K562 (cell line): ENCODE measurements around the gene SLC12A1. TPM values are rescaled to one million over a fixed set of nuclear protein-coding genes. Genes with fewer than 3 reads are reported as not detected.

Experiments used
- MEF2D ChIP-seq: conservative IDR thresholded peaks from 2 replicates; pipeline ENCODE4 v1.6.1; 2016; ENCODE audit warnings: low read depth, missing genetic modification characterization, missing compliant biosample characterization
- NR3C1 ChIP-seq: sonication (generic); formaldehyde crosslinking; IDR thresholded peaks from 2 replicates; pipeline ENCODE4 v1.8.1; 2022; ENCODE audit warnings: missing genetic modification reagents
- POLR2A ChIP-seq: fragments of 450-650 bp; conservative IDR thresholded peaks from 2 replicates; pipeline ENCODE4 v1.6.1; 2016
- ZC3H8 ChIP-seq: fragments of 450-650 bp; IDR thresholded peaks from 2 replicates; pipeline ENCODE4 v1.6.1; 2017
- ZNF23 ChIP-seq: fragments of 250-450 bp; sonication (Bioruptor Pico); IDR thresholded peaks from 2 replicates; pipeline ENCODE4 v1.4.0; 2020; ENCODE audit warnings: mild to moderate bottlenecking
- ZNF316 ChIP-seq: fragments of 450-650 bp; IDR thresholded peaks from 2 replicates; pipeline ENCODE4 v1.6.1; 2016
- ZNF354B ChIP-seq: fragments of 250-450 bp; sonication (Bioruptor Pico); IDR thresholded peaks from 2 replicates; pipeline ENCODE4 v1.4.0; 2020
- ZNF57 ChIP-seq: fragments of 450-650 bp; formaldehyde crosslinking; IDR thresholded peaks from 2 replicates; pipeline ENCODE4 v1.4.0; 2020; ENCODE audit warnings: mild to moderate bottlenecking, moderate library complexity
- ZNF583 ChIP-seq: fragments of 250-450 bp; sonication (Bioruptor Pico); IDR thresholded peaks from 2 replicates; pipeline ENCODE4 v1.4.0; 2020
- polyA plus RNA-seq, 8 experiments: library from polyadenylated mRNA; depleted of rRNA in 4 of 8; stranded (reverse) in 5 of 8; unstranded in 3 of 8; fragments of >200 nt; fragmentation: Nextera tagmentation in 2 of 8; fragmentation: Illumina TruSeq in 1 of 8; extraction: Ambion mirVana in 2 of 8; extraction: Trizol in 1 of 8; gene quantifications; 2 replicates each; pipeline versions ENCODE4 v1.2.1 to v1.2.3, GENCODE V29; 2011 to 2014; ENCODE audit warnings: inconsistent platforms in 1 of 8, missing spikeins in 1 of 8
- total RNA-seq, 7 experiments: library from RNA; depleted of rRNA in 6 of 7; stranded (reverse); fragments of >200 nt in 6 of 7; fragmentation: Illumina TruSeq in 2 of 7; extraction: Trizol in 2 of 7; gene quantifications; 2 replicates each; pipeline versions ENCODE4 v1.2.1 to v1.2.3, GENCODE V29; 2011 to 2021; ENCODE audit warnings: low replicate concordance in 1 of 7
- TF ChIP-seq, protein P1 (sequence below): fragments of 450-650 bp; IDR thresholded peaks from 2 replicates; pipeline ENCODE4 v1.6.1; 2016; ENCODE audit warnings: missing biosample characterization, missing genetic modification characterization
- TF ChIP-seq, protein P2 (sequence below): fragments of 450-650 bp; IDR thresholded peaks from 2 replicates; pipeline ENCODE4 v1.6.1; 2016; ENCODE audit warnings: borderline replicate concordance
- TF ChIP-seq, protein P3 (sequence below): fragments of 250-450 bp; sonication (Bioruptor Pico); IDR thresholded peaks from 2 replicates; pipeline ENCODE4 v1.9.0; 2021; ENCODE audit warnings: mild to moderate bottlenecking

SLC12A1 gene
- total and polyA plus RNA-seq, 9 of the 15 experiments (the other 6 are each of a cell fraction or from before 2014, with no cell fraction given): not detected

DNA sequence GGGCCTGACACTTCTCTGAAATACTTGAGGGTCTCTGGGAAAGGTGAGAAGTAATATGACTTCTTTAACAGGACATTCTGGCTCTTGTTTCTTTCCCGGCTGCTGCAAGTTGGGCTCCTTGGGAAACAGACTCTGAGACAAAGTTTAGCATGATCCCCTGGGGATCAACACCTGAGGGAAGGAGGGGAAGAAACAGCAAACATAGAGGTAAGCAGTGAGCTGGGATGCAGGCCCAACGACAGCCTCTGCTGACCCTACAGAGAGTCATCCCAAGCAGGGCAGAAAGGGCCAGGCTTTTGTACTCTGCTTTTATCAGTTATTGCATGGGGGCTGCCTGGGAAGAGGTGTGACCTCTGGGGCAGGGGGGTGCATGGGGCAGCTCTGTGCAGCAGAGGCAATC lies 98.3 kb downstream of the SLC12A1 start (continued):
- TF ChIP-seq, protein P1, sequence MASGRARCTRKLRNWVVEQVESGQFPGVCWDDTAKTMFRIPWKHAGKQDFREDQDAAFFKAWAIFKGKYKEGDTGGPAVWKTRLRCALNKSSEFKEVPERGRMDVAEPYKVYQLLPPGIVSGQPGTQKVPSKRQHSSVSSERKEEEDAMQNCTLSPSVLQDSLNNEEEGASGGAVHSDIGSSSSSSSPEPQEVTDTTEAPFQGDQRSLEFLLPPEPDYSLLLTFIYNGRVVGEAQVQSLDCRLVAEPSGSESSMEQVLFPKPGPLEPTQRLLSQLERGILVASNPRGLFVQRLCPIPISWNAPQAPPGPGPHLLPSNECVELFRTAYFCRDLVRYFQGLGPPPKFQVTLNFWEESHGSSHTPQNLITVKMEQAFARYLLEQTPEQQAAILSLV (tag): no peak
- TF ChIP-seq POLR2A (no peak), ZNF354B (no peak), ZNF23 (CRISPR knock-in tag) (no peak), ZNF316 (no peak), NR3C1 (no peak), MEF2D (tag) (no peak), ZNF57 (CRISPR knock-in tag) (no peak), ZNF583 (CRISPR knock-in tag) (no peak), ZC3H8 (no peak)
- TF ChIP-seq, protein P2, sequence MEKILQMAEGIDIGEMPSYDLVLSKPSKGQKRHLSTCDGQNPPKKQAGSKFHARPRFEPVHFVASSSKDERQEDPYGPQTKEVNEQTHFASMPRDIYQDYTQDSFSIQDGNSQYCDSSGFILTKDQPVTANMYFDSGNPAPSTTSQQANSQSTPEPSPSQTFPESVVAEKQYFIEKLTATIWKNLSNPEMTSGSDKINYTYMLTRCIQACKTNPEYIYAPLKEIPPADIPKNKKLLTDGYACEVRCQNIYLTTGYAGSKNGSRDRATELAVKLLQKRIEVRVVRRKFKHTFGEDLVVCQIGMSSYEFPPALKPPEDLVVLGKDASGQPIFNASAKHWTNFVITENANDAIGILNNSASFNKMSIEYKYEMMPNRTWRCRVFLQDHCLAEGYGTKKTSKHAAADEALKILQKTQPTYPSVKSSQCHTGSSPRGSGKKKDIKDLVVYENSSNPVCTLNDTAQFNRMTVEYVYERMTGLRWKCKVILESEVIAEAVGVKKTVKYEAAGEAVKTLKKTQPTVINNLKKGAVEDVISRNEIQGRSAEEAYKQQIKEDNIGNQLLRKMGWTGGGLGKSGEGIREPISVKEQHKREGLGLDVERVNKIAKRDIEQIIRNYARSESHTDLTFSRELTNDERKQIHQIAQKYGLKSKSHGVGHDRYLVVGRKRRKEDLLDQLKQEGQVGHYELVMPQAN: no peak
- TF ChIP-seq, protein P3, sequence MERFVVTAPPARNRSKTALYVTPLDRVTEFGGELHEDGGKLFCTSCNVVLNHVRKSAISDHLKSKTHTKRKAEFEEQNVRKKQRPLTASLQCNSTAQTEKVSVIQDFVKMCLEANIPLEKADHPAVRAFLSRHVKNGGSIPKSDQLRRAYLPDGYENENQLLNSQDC (CRISPR knock-in tag): no peak
- TF ChIP-seq, all 486 proteins: peak for 0
